K562 (cell line): ENCODE results near the gene ECPAS.

Source experiments
- BHLHE40 ChIP-seq: IDR thresholded peaks from 2 replicates; pipeline ENCODE4 v1.6.1; 2011; ENCODE audit warnings: low read length, improper control_type of control experiment
- CTCF ChIP-seq, 3 experiments: IDR thresholded peaks in 2 of 3; conservative IDR thresholded peaks in 1 of 3; 2 replicates each; pipeline ENCODE4 v1.5.1; 2011 to 2012; ENCODE audit warnings: low read length in 3 of 3, mild to moderate bottlenecking in 3 of 3, control low read depth in 2 of 3, improper control_type of control experiment in 1 of 3, inconsistent platforms in 1 of 3, low read depth in 1 of 3, mixed read lengths in 1 of 3, moderate library complexity in 1 of 3; ENCODE audit not compliant: insufficient read depth in 2 of 3
- GTF2B ChIP-seq: IDR thresholded peaks from 2 replicates; pipeline ENCODE4 v1.6.1; 2011; ENCODE audit not compliant: insufficient read length; ENCODE audit errors: extremely low read depth
- MBD1 ChIP-seq: fragments of 250-450 bp; sonication (Bioruptor Pico); IDR thresholded peaks from 2 replicates; pipeline ENCODE4 v1.8.0; 2022; ENCODE audit warnings: inconsistent platforms
- RERE ChIP-seq: sonication (generic); formaldehyde crosslinking; IDR thresholded peaks from 2 replicates; pipeline ENCODE4 v1.8.0; 2023; ENCODE audit warnings: missing genetic modification reagents, mild to moderate bottlenecking, borderline replicate concordance
- REST ChIP-seq, 2 experiments: fragments of 450-650 bp; formaldehyde crosslinking in 1 of 2; IDR thresholded peaks; 2 replicates each; pipeline versions ENCODE4 v1.4.0 to v1.6.1; 2014 to 2020; ENCODE audit warnings: mild to moderate bottlenecking in 2 of 2, borderline replicate concordance in 1 of 2, low read depth in 1 of 2
- SMAD3 ChIP-seq: fragments of 450-650 bp; formaldehyde crosslinking; conservative IDR thresholded peaks from 2 replicates; pipeline ENCODE4 v1.4.0; 2020; ENCODE audit warnings: mild to moderate bottlenecking
- SNAPC5 ChIP-seq: fragments of 250-450 bp; sonication (Bioruptor Pico); IDR thresholded peaks from 2 replicates; pipeline ENCODE4 v1.8.0; 2021; ENCODE audit warnings: moderate library complexity, mild to moderate bottlenecking, inconsistent platforms
- SOX6 ChIP-seq: fragments of 450-650 bp; IDR thresholded peaks from 2 replicates; pipeline ENCODE4 v1.6.1; 2014; ENCODE audit warnings: mild to moderate bottlenecking
- SP1 ChIP-seq: sonication (generic); formaldehyde crosslinking; IDR thresholded peaks from 2 replicates; pipeline ENCODE4 v1.8.1; 2022; ENCODE audit warnings: mild to moderate bottlenecking, missing genetic modification reagents
- TAF15 ChIP-seq: fragments of 200-400 bp; formaldehyde crosslinking; IDR thresholded peaks from 2 replicates; pipeline ENCODE4 v1.6.1; 2017; ENCODE audit warnings: mild to moderate bottlenecking, low read depth, low read length, moderate library complexity
- TFAP4 ChIP-seq: sonication (generic); formaldehyde crosslinking; IDR thresholded peaks from 2 replicates; pipeline ENCODE4 v1.8.0; 2022; ENCODE audit warnings: missing genetic modification reagents, mild to moderate bottlenecking, moderate library complexity, borderline replicate concordance

GRCh38 chr9:111393971-111394370, 90.2 kb downstream of the ECPAS start:
- TF ChIP-seq GTF2B (no peak), MBD1 (CRISPR knock-in tag) (no peak), RERE (CRISPR knock-in tag) (no peak), SMAD3 (CRISPR knock-in tag) (no peak), CTCF (IDR thresholded peaks at IDR 0.05 in 2 of 3, conservative IDR thresholded peaks at IDR 0.05 in 1 of 3; ENCODE audit: insufficient read depth in 2 of 3, low read depth in 1 of 3, low read length in 3 of 3) (no peak), SNAPC5 (CRISPR knock-in tag) (no peak), BHLHE40 (no peak), REST (IDR thresholded peaks at IDR 0.05; ENCODE audit: borderline replicate concordance) (no peak), REST (CRISPR knock-in tag; IDR thresholded peaks at IDR 0.05; ENCODE audit: low read depth) (no peak), TFAP4 (CRISPR knock-in tag) (no peak), SP1 (CRISPR knock-in tag) (no peak), TAF15 (no peak), SOX6 (no peak)
